IMR-90 (cell line): ENCODE measurements around the gene GNAS-AS1. TPM values are rescaled to one million over a fixed set of nuclear protein-coding genes. Genes with fewer than 3 reads are reported as not detected.

Experiments
- ATAC-seq: fragments of 200-7000 bp; cut with Tn5 transposase; 2 replicates; pipeline ENCODE4 v1.9.1; 2020; ENCODE audit warnings: low read depth, mild to moderate bottlenecking, moderate library complexity
- BruUV-seq: library from RNA; stranded (reverse); fragments of 400-500 nt; replicated peaks from 2 replicates; lab custom pipeline; 2021; lab: Mats Ljungman, UMichigan
- CTCF ChIA-PET: fragments of 300-600 bp; formaldehyde crosslinking; extraction: SDS; loops from one replicate; lab custom pipeline; 2021; ENCODE audit warnings: antibody characterized with exemption; lab: Yijun Ruan, JAX
- POLR2A ChIA-PET: fragments of 300-600 bp; sonication (Branson Sonifier 250); formaldehyde crosslinking; loops from one replicate; lab custom pipeline; 2022; ENCODE audit warnings: antibody characterized with exemption; ENCODE audit not compliant: unreplicated experiment; lab: Charles Lee
- DNase-seq: peaks from one replicate; pipeline ENCODE4 v3.0.0; 2013
- H2AFZ ChIP-seq: replicated peaks from 2 replicates; pipeline ENCODE3; 2013; ENCODE audit warnings: low read length, mild to moderate bottlenecking; ENCODE audit not compliant: poor library complexity
- H2AK5ac ChIP-seq: 2 replicates; pipeline ENCODE4 v1.6.1; 2013; ENCODE audit warnings: low read depth, low read length, inconsistent platforms
- H2AK9ac ChIP-seq: replicated peaks from 2 replicates; pipeline ENCODE3; 2013; ENCODE audit warnings: mild to moderate bottlenecking, low read depth, low read length, moderate library complexity; ENCODE audit not compliant: poor library complexity
- H2BK120ac ChIP-seq: 2 replicates; pipeline ENCODE4 v1.6.1; 2013; ENCODE audit warnings: low read depth, low read length, inconsistent platforms
- H2BK15ac ChIP-seq: 3 replicates; pipeline ENCODE4 v1.6.1; 2013; ENCODE audit warnings: low read depth, low read length, inconsistent platforms
- H2BK20ac ChIP-seq: 2 replicates; pipeline ENCODE4 v1.6.1; 2013; ENCODE audit warnings: low read depth, mild to moderate bottlenecking, inconsistent platforms, low read length, moderate library complexity
- H2BK5ac ChIP-seq: 2 replicates; pipeline ENCODE4 v1.6.1; 2013; ENCODE audit warnings: mild to moderate bottlenecking, low read depth, low read length, inconsistent platforms; ENCODE audit not compliant: poor library complexity, severe bottlenecking
- H3K14ac ChIP-seq: replicated peaks from 2 replicates; pipeline ENCODE4 v1.6.1; 2013; ENCODE audit warnings: low read depth, low read length, inconsistent platforms
- H3K18ac ChIP-seq: 2 replicates; pipeline ENCODE4 v1.6.1; 2013; ENCODE audit warnings: low read depth, low read length, control low read depth
- H3K23ac ChIP-seq: 2 replicates; pipeline ENCODE4 v1.6.1; 2013; ENCODE audit warnings: low read depth, low read length, inconsistent platforms
- H3K27ac ChIP-seq: 2 replicates; pipeline ENCODE4 v1.5.1; 2013; ENCODE audit warnings: mild to moderate bottlenecking, control low read depth, low read length; ENCODE audit not compliant: insufficient read depth
- H3K27me3 ChIP-seq: 2 replicates; pipeline ENCODE4 v1.6.1; 2013; ENCODE audit warnings: low read length; ENCODE audit not compliant: control insufficient read depth, insufficient read depth
- H3K36me3 ChIP-seq: 2 replicates; pipeline ENCODE4 v1.6.1; 2013; ENCODE audit warnings: low read length, mixed read lengths; ENCODE audit not compliant: control insufficient read depth, insufficient read depth
- H3K4ac ChIP-seq: 2 replicates; pipeline ENCODE4 v1.6.1; 2013; ENCODE audit warnings: low read depth, low read length, inconsistent platforms
- H3K4me1 ChIP-seq: 2 replicates; pipeline ENCODE4 v1.6.1; 2013; ENCODE audit warnings: low read length, mixed read lengths; ENCODE audit not compliant: control insufficient read depth, insufficient read depth
- H3K4me2 ChIP-seq: 2 replicates; pipeline ENCODE4 v1.6.1; 2013; ENCODE audit warnings: low read depth, mild to moderate bottlenecking, control low read depth, low read length, moderate library complexity
- H3K4me3 ChIP-seq: 2 replicates; pipeline ENCODE4 v1.5.1; 2013; ENCODE audit warnings: low read depth, mild to moderate bottlenecking, control low read depth, low read length, moderate library complexity; ENCODE audit not compliant: insufficient read depth
- H3K56ac ChIP-seq: 2 replicates; pipeline ENCODE4 v1.6.1; 2013; ENCODE audit warnings: low read length, inconsistent platforms; ENCODE audit not compliant: insufficient read depth; ENCODE audit errors: extremely low read depth
- H3K79me1 ChIP-seq, 2 experiments: 2 replicates each; pipeline ENCODE4 v1.6.1; 2013; ENCODE audit warnings: low read length in 2 of 2, inconsistent platforms in 1 of 2, low read depth in 1 of 2
- H3K9ac ChIP-seq: 2 replicates; pipeline ENCODE4 v1.6.1; 2013; ENCODE audit warnings: low read depth, low read length, control low read depth
- H3K9me1 ChIP-seq: 2 replicates; pipeline ENCODE4 v1.6.1; 2013; ENCODE audit warnings: low read length, inconsistent platforms; ENCODE audit not compliant: insufficient read depth
- H3K9me3 ChIP-seq: 2 replicates; pipeline ENCODE4 v1.6.1; 2013; ENCODE audit warnings: low read length; ENCODE audit not compliant: control insufficient read depth, insufficient read depth
- H4K20me1 ChIP-seq: 2 replicates; pipeline ENCODE4 v1.6.1; 2013; ENCODE audit warnings: low read length, inconsistent platforms; ENCODE audit not compliant: insufficient read depth
- H4K5ac ChIP-seq: 2 replicates; pipeline ENCODE4 v1.6.1; 2013; ENCODE audit warnings: mild to moderate bottlenecking, low read depth, low read length, control low read depth
- H4K8ac ChIP-seq, 2 experiments: 2 replicates each; pipeline ENCODE4 v1.6.1; 2013; ENCODE audit warnings: low read depth in 2 of 2, low read length in 2 of 2, control low read depth in 1 of 2, inconsistent platforms in 1 of 2
- H4K91ac ChIP-seq: 2 replicates; pipeline ENCODE4 v1.6.1; 2013; ENCODE audit warnings: low read depth, low read length, inconsistent platforms; ENCODE audit not compliant: insufficient read depth
- BHLHE40 ChIP-seq: fragments of 150-350 bp; IDR thresholded peaks from 2 replicates; pipeline ENCODE4 v1.6.1; 2016; ENCODE audit warnings: mild to moderate bottlenecking, low read depth, low read length
- CEBPB ChIP-seq: IDR thresholded peaks from 2 replicates; pipeline ENCODE4 v1.6.1; 2012; ENCODE audit warnings: low read depth, low read length, improper control_type of control experiment
- CHD1 ChIP-seq: IDR thresholded peaks from 2 replicates; pipeline ENCODE4 v1.6.1; 2012; ENCODE audit warnings: low read depth, low read length, improper control_type of control experiment
- CTCF ChIP-seq: conservative IDR thresholded peaks from 2 replicates; pipeline ENCODE4 v1.5.1; 2012; ENCODE audit warnings: mild to moderate bottlenecking, low read depth, low read length, improper control_type of control experiment
- ELK1 ChIP-seq: fragments of 150-350 bp; IDR thresholded peaks from 2 replicates; pipeline ENCODE4 v1.6.1; 2016; ENCODE audit warnings: low read depth, mild to moderate bottlenecking, low read length, moderate library complexity, borderline replicate concordance
- FOS ChIP-seq: fragments of 150-350 bp; IDR thresholded peaks from 2 replicates; pipeline ENCODE4 v1.6.1; 2016; ENCODE audit warnings: low read depth, low read length
- MAFK ChIP-seq: IDR thresholded peaks from 2 replicates; pipeline ENCODE4 v1.6.1; 2012; ENCODE audit warnings: low read depth, low read length, improper control_type of control experiment
- MAZ ChIP-seq: IDR thresholded peaks from 2 replicates; pipeline ENCODE4 v1.6.1; 2012; ENCODE audit warnings: low read depth, mild to moderate bottlenecking, low read length, improper control_type of control experiment, moderate library complexity, borderline replicate concordance
- MXI1 ChIP-seq: IDR thresholded peaks from 2 replicates; pipeline ENCODE4 v1.6.1; 2012; ENCODE audit warnings: low read depth, mild to moderate bottlenecking, low read length, moderate library complexity, borderline replicate concordance
- NFE2L2 ChIP-seq: fragments of 150-350 bp; IDR thresholded peaks from 2 replicates; pipeline ENCODE4 v1.6.1; 2016; ENCODE audit warnings: low read depth, mild to moderate bottlenecking, low read length
- POLR2A ChIP-seq: IDR thresholded peaks from 2 replicates; pipeline ENCODE4 v1.6.1; 2012; ENCODE audit warnings: mild to moderate bottlenecking, low read depth, low read length
- RAD21 ChIP-seq: IDR thresholded peaks from 2 replicates; pipeline ENCODE4 v1.6.1; 2012; ENCODE audit warnings: low read length, improper control_type of control experiment
- RCOR1 ChIP-seq: IDR thresholded peaks from 2 replicates; pipeline ENCODE4 v1.6.1; 2012; ENCODE audit warnings: mild to moderate bottlenecking, low read length, improper control_type of control experiment; ENCODE audit not compliant: insufficient replicate concordance
- RFX5 ChIP-seq: IDR thresholded peaks from 2 replicates; pipeline ENCODE4 v1.8.0; 2012; ENCODE audit warnings: low read depth, mild to moderate bottlenecking, low read length, moderate library complexity
- SMC3 ChIP-seq: fragments of 150-350 bp; IDR thresholded peaks from 2 replicates; pipeline ENCODE4 v1.6.1; 2016; ENCODE audit warnings: low read depth, mild to moderate bottlenecking, antibody characterized with exemption, low read length, moderate library complexity
- USF2 ChIP-seq: fragments of 150-350 bp; IDR thresholded peaks from 2 replicates; pipeline ENCODE4 v1.6.1; 2017; ENCODE audit warnings: mild to moderate bottlenecking, antibody characterized with exemption, low read length, low read depth
- WGBS, 2 experiments: methylation state at CpG; one replicate each; pipeline versions ENCODE4 v1.1.5 to v1.1.7; 2013; ENCODE audit warnings: missing lambda C conversion rate in 2 of 2; ENCODE audit not compliant: insufficient read length in 1 of 2; ENCODE audit errors: extremely low coverage in 2 of 2; 5-methylcytosine and 5-hydroxymethylcytosine counted together
- dilution Hi-C: fragments of 300-500 bp; cut with HindIII; formaldehyde crosslinking; loops from one replicate; pipeline ENCODE4 v1.14.3; 2018; ENCODE audit warnings: low sequenced_read_pairs; ENCODE audit not compliant: unreplicated experiment
- in situ Hi-C: fragments of 300-500 bp; cut with MboI; formaldehyde crosslinking; loops from 3 replicates; pipeline ENCODE4 v1.14.3; 2019; ENCODE audit warnings: low sequenced_read_pairs, inconsistent platforms, mixed read lengths
- intact Hi-C: fragments of 100-400 bp; cut with micrococcal nuclease; formaldehyde crosslinking; loops from 2 replicates; pipeline ENCODE4 v1.10.0; 2022
- polyA plus RNA-seq, 3 experiments: library from polyadenylated mRNA; depleted of rRNA; stranded (reverse); fragments of >200 nt; gene quantifications; 2 replicates each; pipeline ENCODE4 v1.2.3, GENCODE V29; 2012; ENCODE audit warnings: low replicate concordance in 1 of 3
- total RNA-seq: library from RNA; depleted of rRNA; stranded (reverse); fragments of >200 nt; gene quantifications from 2 replicates; pipeline ENCODE4 v1.2.3, GENCODE V29; 2012

Gene GNAS-AS1
- total and polyA plus RNA-seq, 2 of the 4 experiments (the other 2 are of a cell fraction) = 0.54 to 0.60 TPM

- in situ Hi-C loops = no loop called here
- CTCF ChIA-PET = no interaction called here
- no peak overlapping the region for H2AK9ac ChIP-seq
Observed at GRCh38 chr20:58795181-58795922, 55.4 kb downstream of the GNAS-AS1 start.

More at GRCh38 chr20:58795181-58795922, 55.4 kb downstream of the GNAS-AS1 start:
- Histone ChIP-seq H3K4me1 (no peaks in the 10 kb centered on the region), H3K36me3 (no peaks in the 10 kb centered on the region), H2AK5ac (no peak overlapping the region), H2AFZ (no peak overlapping the region), H4K8ac (no peak overlapping the region), H3K9me3 (no peaks in the 10 kb centered on the region), H3K23ac (no peak overlapping the region), H3K9me1 (no peaks in the 10 kb centered on the region), H3K27me3 (peaks cover 40% of the 10 kb centered on the region), H3K9ac (no peak overlapping the region), H4K20me1 (no peaks in the 10 kb centered on the region), H3K27ac (no peak overlapping the region), H4K91ac (no peak overlapping the region), H3K4ac (no peak overlapping the region), H2BK15ac (no peak overlapping the region), H3K4me2 (no peak overlapping the region), H3K14ac (no peak overlapping the region), H2BK5ac (no peak overlapping the region), H3K79me1 (no peaks in the 10 kb centered on the region), H3K56ac (no peak overlapping the region), H4K5ac (no peak overlapping the region), H3K18ac (no peak overlapping the region), H3K4me3 (no peak overlapping the region), H2BK120ac (no peak overlapping the region), H2BK20ac (no peak overlapping the region)
- no peak for ATAC-seq
- BruUV-seq = no TSS peak
- no peak for DNase-seq
- 77% methylated on average over 13 of the region's 20 CpGs; no CpG with 5 or more reads in 1 of the 2 experiments for WGBS, 2 experiments
- dilution Hi-C loops = no loop called here
- intact Hi-C loops = no loop called here
- TF ChIP-seq MXI1 = no peak
- TF ChIP-seq USF2 = no peak
- TF ChIP-seq CTCF = no peak
- no peak for TF ChIP-seq BHLHE40
- TF ChIP-seq CEBPB = no peak
- no peak for TF ChIP-seq NFE2L2
- no peak for TF ChIP-seq SMC3
- TF ChIP-seq MAZ = no peak
- TF ChIP-seq RFX5 = no peak
- TF ChIP-seq CHD1 = no peak
- TF ChIP-seq FOS = no peak
- TF ChIP-seq ELK1 = no peak
- no peak for TF ChIP-seq POLR2A
- no peak for TF ChIP-seq RAD21
- TF ChIP-seq RCOR1 = no peak
- TF ChIP-seq MAFK = no peak
- POLR2A ChIA-PET = no interaction called here
